Erythroblast (primary cell): ENCODE data around the gene CYP26A1.

Experiments used
- GATA1 ChIP-seq: IDR thresholded peaks from 2 replicates; pipeline ENCODE4 v1.6.1; 2011; ENCODE audit warnings: low read depth, mild to moderate bottlenecking, control low read depth, low read length, moderate library complexity
- POLR2A ChIP-seq: IDR thresholded peaks from 2 replicates; pipeline ENCODE4 v1.6.1; 2011; ENCODE audit warnings: mild to moderate bottlenecking, low read length

DNA sequence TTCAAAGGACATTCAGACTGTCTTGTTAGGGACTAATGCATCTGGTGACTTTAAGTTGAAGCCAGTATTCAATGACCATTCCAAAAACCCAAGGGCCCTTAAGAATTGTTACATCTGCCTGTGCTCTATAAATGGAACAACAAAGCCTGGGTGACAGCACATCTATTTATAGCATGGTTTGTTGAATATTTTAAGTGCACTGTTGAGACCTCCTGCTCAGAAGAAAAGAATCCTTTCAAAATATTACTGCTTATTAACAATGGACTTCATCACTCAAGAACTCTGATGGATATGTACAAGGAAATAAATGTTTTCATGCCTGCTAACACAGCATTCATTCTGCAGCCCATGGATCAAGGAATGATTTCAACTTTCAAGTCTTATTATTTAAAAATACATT is 46.2 kb upstream of the CYP26A1 start:
- TF ChIP-seq POLR2A (no peak), GATA1 (no peak)
